ENCODE data around the gene GGT6. TPM values are rescaled to one million over a fixed set of nuclear protein-coding genes. Genes with fewer than 3 reads are reported as not detected.

GGT6 gene
- polyA plus RNA-seq, 1 donor (not counting 4 experiments of a cell fraction or from before 2014, with no cell fraction given), result 0.93 TPM

DNA sequence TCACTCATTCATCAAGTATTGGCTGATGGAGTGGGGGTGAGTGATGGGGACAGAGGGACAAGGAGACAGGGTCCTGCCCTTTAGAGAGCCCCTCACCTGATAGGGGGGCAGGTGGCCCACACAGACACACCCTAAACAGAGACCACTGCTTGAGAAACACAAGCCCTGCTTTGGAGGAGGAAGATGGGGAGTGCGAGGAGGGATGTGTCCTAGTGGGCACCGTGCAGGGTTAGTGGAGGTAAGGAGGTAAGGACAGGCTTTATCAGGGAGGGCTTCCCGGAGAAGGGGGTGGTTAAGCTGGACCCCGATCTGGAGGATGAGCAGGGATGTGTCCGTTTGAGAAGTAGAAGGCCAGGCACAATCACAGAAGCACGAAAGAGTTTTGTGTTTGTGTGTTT, 15.8 kb upstream of the GGT6 start:
- TF ChIP-seq, protein P1, sequence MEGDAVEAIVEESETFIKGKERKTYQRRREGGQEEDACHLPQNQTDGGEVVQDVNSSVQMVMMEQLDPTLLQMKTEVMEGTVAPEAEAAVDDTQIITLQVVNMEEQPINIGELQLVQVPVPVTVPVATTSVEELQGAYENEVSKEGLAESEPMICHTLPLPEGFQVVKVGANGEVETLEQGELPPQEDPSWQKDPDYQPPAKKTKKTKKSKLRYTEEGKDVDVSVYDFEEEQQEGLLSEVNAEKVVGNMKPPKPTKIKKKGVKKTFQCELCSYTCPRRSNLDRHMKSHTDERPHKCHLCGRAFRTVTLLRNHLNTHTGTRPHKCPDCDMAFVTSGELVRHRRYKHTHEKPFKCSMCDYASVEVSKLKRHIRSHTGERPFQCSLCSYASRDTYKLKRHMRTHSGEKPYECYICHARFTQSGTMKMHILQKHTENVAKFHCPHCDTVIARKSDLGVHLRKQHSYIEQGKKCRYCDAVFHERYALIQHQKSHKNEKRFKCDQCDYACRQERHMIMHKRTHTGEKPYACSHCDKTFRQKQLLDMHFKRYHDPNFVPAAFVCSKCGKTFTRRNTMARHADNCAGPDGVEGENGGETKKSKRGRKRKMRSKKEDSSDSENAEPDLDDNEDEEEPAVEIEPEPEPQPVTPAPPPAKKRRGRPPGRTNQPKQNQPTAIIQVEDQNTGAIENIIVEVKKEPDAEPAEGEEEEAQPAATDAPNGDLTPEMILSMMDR (optimal IDR thresholded peaks at IDR 0.05 in 1 of 3, IDR thresholded peaks at IDR 0.05 in 1 of 3, conservative IDR thresholded peaks at IDR 0.05 in 1 of 3; ENCODE audit: extremely low read depth in 1 of 3, insufficient read depth in 2 of 3, low read length in 3 of 3), result no peak
- TF ChIP-seq EZH2 (IDR thresholded peaks at IDR 0.05; ENCODE audit: low read length), result no peak
- Histone ChIP-seq H3K4me1 (ENCODE audit: control insufficient read depth, extremely low read depth, insufficient read depth, low read length) (peaks cover 14% of the 10 kb centered on the region), H3K9me1 (ENCODE audit: control insufficient read depth, extremely low read depth, insufficient read depth, low read length) (peaks cover 2% of the 10 kb centered on the region), H3K27me3 (ENCODE audit: control insufficient read depth, extremely low read depth, insufficient read depth, low read length) (peaks cover 4% of the 10 kb centered on the region), H3K36me3 (ENCODE audit: control insufficient read depth in 2 of 2, extremely low read depth in 1 of 2, insufficient read depth in 2 of 2, low read length in 2 of 2) (no peaks in the 10 kb centered on the region), H3K9ac (ENCODE audit: control insufficient read depth, extremely low read depth, insufficient read depth, low read length) (no peak overlapping the region), H2AFZ (ENCODE audit: control insufficient read depth, low read length) (no peak overlapping the region), H3K79me2 (ENCODE audit: control insufficient read depth, insufficient read depth, low read length) (no peaks in the 10 kb centered on the region), H3K27ac (ENCODE audit: control insufficient read depth, insufficient read depth, low read length) (no peak overlapping the region), H3K4me2 (ENCODE audit: control insufficient read depth, extremely low read depth, insufficient read depth, low read depth, low read length) (no peak overlapping the region), H4K20me1 (ENCODE audit: control insufficient read depth, extremely low read depth, insufficient read depth, low read length) (no peaks in the 10 kb centered on the region), H3K4me3 (ENCODE audit: control insufficient read depth in 2 of 3, extremely low read depth in 1 of 3, insufficient read depth in 2 of 3, low read depth in 1 of 3, low read length in 3 of 3) (no peak overlapping the region), H3K9me3 (ENCODE audit: control insufficient read depth, low read depth, low read length) (no peaks in the 10 kb centered on the region)
- no peak for FAIRE-seq
- dilution Hi-C loops (cut with MboI; ENCODE audit: extremely low pct_ligation_motif_present, low sequenced_read_pairs), result no loop called here
- no peak for DNase-seq (ENCODE audit: low read depth, low spot score)

DNA sequence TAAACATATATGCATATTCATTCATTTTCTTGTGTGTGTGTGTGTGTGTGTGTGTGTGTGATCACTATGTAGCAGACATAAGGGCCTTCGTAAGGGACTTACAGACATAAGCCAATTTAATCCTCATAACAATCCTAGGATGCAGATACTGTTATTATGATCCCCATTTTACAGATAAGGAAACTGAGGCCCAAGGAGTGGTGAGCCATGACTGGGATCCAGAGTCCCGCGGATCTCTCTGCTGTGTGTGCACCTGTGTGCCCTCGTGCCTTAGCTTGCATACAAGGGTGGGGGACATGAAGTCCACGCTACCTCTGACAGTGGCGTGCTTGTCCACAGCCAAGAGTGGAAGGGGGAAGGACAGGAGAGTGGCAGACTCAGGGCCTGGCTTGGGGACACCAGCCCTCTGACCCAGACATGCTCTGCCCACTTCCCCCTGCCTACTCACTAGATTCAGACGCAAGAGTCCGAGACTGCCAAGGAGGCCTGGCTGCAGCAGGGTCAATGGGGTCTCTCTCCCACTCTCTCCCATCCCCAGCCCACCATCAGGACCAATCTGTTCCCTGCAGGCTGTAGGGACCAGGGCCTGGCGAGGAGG, 14.2 kb upstream of the GGT6 start:
- Histone ChIP-seq H3K9ac (ENCODE audit: control insufficient read depth, extremely low read depth, insufficient read depth, low read length) (no peak overlapping the region), H2AFZ (ENCODE audit: control insufficient read depth, low read length) (no peak overlapping the region), H3K9me1 (ENCODE audit: control insufficient read depth, extremely low read depth, insufficient read depth, low read length) (no peaks in the 10 kb centered on the region), H3K27me3 (ENCODE audit: control insufficient read depth, extremely low read depth, insufficient read depth, low read length) (peaks cover 4% of the 10 kb centered on the region), H3K79me2 (ENCODE audit: control insufficient read depth, insufficient read depth, low read length) (no peaks in the 10 kb centered on the region), H3K27ac (ENCODE audit: control insufficient read depth, insufficient read depth, low read length) (no peak overlapping the region), H4K20me1 (ENCODE audit: control insufficient read depth, extremely low read depth, insufficient read depth, low read length) (no peaks in the 10 kb centered on the region), H3K4me3 (ENCODE audit: control insufficient read depth in 2 of 3, extremely low read depth in 1 of 3, insufficient read depth in 2 of 3, low read depth in 1 of 3, low read length in 3 of 3) (no peak overlapping the region), H3K4me1 (ENCODE audit: control insufficient read depth, extremely low read depth, insufficient read depth, low read length) (peaks cover 5% of the 10 kb centered on the region), H3K4me2 (ENCODE audit: control insufficient read depth, extremely low read depth, insufficient read depth, low read depth, low read length) (no peak overlapping the region), H3K36me3 (ENCODE audit: control insufficient read depth in 2 of 2, extremely low read depth in 1 of 2, insufficient read depth in 2 of 2, low read length in 2 of 2) (no peaks in the 10 kb centered on the region), H3K9me3 (ENCODE audit: control insufficient read depth, low read depth, low read length) (no peaks in the 10 kb centered on the region)
- TF ChIP-seq, protein P1 (optimal IDR thresholded peaks at IDR 0.05 in 1 of 3, IDR thresholded peaks at IDR 0.05 in 1 of 3, conservative IDR thresholded peaks at IDR 0.05 in 1 of 3; ENCODE audit: extremely low read depth in 1 of 3, insufficient read depth in 2 of 3, low read length in 3 of 3), result no peak
- TF ChIP-seq EZH2 (IDR thresholded peaks at IDR 0.05; ENCODE audit: low read length), result no peak
- DNase-seq (ENCODE audit: low read depth, low spot score) (no peak), FAIRE-seq (no peak)
- dilution Hi-C loops (cut with MboI; ENCODE audit: extremely low pct_ligation_motif_present, low sequenced_read_pairs), result no loop called here

Data from keratinocyte (primary cell).